AML-193 (cell line): ENCODE data around the gene PLCXD1.
"Not testable (repeated sequence)": the region's sequence is repeated elsewhere in the genome, so short reads cannot be mapped to it uniquely, and the experiment has no call there.

Experiments
- DNase-seq, 2 experiments: peaks; one replicate each; lab custom pipeline; 2025; lab: John Stamatoyannopoulos, UW

The PLCXD1 gene

DNA sequence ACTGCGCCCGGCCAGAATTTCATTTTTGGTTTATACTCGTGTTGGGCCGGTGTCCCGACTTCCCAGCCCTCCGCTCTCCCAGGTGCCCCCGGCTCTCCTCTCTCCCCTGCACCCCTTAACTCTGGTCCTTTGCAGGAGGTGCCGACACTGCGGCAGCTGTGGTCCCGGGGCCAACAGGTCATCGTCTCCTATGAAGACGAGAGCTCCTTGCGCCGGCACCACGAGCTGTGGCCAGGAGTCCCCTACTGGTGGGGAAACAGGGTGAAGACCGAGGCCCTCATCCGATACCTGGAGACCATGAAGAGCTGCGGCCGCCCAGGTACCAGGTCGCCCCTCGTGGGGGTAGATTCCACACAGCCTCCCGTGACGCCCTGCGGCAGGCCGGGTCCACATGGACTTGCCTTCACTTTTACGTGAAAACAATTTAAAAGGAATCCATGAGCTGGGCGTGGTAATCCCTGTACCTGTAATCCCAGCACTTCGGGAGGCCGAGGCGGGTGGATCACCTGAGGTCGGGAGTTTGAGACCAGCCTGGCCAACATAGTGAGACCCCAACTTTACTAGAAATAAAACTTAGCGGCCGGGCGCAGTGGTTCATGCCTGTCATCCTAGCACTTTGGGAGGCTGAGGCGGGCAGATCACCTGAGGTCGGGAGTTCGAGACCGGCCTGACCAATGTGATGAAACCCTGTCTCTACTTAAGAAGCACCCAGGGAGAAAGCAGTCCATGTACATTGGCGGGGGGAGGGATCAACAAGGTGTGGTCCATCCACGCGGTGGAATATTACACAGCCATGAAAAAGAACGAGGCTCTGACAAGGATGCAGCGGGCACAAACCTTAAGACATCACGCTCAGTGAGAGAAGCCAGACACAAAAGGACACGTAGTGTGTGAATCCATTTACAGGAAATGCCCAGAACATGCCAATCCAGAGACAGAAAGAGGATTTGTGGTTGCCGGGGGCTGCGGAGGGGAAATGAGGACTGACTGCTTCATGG is 12.0 kb downstream of the PLCXD1 start:
- DNase-seq, result no peak

DNA sequence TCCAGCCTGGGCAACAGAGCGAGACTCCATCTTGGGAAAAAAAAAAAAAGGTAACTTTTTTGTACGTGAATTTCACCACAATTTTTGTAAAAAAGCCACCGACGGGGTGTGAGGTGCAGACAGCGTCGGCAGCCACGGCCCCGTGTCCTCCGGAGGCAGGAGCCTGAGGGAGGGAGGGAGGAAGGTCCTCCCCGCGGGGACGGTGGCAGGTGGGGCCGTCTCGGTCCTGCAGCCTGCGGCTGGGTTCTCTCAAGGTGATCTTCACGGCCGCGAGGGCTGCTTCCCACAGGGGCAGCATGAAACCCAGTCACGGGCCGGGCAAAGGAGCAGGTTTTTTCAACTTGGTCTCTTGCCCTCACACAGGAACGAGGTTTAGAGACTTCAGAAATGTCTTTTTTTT is 14.0 kb downstream of the PLCXD1 start:
- DNase-seq, result no peak

GRCh38 chrX:298993-299392 is 17.8 kb downstream of the PLCXD1 start:
- DNase-seq, result no peak

GRCh38 chrX:300334-300733 is 19.2 kb downstream of the PLCXD1 start:
- no peak for DNase-seq

DNA sequence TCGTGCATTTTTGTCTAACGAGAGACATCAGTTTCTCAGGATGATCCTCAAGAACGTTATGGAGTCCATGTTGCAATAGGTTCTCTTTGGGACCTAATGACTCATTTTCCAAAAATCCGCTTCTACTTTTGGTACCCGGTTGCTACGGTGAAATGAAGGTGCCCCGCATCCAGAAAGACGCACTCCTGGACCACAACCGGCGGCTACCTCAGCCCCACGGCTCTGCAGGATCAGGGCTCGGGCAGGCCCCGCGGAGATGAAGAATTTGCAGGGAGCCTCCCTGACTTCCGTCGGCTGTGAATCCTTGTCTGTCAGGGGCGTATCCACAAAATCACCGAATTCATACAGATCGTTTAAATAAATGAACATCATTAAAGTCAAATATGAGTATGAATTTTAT is 21.8 kb downstream of the PLCXD1 start:
- DNase-seq, result no peak

DNA sequence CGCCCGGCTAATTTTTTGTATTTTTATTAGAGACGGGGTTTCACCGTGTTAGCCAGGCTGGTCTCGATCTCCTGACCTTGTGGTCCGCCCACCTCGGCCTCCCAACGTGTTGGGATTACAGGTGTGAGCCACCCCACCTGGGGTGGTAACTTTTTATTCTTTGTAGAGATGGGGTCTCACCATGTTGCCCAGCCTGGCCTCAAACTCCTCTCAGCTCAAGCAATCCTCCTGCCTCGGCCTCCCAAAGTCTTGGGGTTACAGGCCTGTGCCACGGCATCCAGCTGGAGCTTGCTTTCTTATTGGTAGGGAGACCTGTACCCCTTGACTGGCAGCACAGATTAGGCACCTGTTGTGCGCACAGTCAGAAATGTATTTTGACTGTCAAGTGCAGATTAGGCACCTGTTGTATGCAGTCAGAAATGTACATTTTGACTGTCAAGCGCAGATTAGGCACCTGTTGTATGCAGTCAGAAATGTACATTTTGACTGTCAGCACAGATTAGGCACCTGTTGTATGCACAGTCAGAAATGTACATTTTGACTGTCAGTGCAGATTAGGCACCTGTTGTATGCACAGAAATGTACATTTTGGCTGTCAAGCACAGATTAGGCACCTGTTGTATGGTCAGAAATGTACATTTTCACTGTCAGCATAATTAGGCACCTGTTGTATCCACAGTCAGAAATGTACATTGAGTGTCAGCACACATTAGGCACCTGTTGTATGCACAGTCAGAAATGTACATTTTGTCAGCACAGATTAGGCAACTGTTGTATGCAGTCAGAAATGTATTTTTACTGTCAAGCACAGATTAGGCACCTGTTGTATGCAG is 24.8 kb downstream of the PLCXD1 start:
- not testable (repeated sequence) for DNase-seq

- DNase-seq, result not testable (repeated sequence)
Measured at GRCh38 chrX:306614-307251, 25.6 kb downstream of the PLCXD1 start.

- no peak for DNase-seq
Measured at GRCh38 chrX:307261-308111, 26.3 kb downstream of the PLCXD1 start.

DNA sequence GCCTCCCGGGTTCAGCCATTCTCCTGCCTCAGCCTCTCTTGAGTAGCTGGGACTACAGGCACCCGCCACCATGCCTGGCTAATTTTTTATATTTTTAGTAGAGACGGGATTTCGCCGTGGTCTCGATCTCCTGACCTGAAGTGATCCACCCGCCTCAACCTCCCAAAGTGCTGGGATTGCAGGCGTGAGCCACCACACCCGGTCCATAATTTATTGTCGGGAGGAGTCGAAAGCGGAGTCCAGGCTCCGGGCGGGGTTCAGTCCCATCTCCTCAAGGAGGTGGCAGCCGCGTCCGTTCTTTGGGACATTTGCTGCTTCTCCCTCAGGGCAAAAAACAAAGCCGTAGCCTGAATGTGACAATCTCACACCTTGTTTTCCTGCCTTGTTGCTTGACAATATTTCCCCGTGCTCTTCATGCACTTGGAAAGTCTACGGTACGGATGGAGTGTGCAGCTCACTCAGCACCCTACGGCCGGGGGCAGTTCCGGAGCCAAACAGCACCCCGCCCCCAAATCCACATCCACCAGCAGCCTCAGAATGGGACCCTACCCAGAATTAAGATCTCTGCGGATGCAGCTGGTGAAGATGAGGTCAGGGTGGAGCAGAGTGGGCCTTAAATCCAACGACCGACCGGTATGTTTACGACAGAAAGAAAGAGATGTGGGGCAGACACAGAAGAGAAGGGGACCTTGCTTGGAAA is 27.8 kb downstream of the PLCXD1 start:
- DNase-seq, result no peak

- DNase-seq, result no peak
Measured at GRCh38 chrX:310621-311155, 29.5 kb downstream of the PLCXD1 start.

DNA sequence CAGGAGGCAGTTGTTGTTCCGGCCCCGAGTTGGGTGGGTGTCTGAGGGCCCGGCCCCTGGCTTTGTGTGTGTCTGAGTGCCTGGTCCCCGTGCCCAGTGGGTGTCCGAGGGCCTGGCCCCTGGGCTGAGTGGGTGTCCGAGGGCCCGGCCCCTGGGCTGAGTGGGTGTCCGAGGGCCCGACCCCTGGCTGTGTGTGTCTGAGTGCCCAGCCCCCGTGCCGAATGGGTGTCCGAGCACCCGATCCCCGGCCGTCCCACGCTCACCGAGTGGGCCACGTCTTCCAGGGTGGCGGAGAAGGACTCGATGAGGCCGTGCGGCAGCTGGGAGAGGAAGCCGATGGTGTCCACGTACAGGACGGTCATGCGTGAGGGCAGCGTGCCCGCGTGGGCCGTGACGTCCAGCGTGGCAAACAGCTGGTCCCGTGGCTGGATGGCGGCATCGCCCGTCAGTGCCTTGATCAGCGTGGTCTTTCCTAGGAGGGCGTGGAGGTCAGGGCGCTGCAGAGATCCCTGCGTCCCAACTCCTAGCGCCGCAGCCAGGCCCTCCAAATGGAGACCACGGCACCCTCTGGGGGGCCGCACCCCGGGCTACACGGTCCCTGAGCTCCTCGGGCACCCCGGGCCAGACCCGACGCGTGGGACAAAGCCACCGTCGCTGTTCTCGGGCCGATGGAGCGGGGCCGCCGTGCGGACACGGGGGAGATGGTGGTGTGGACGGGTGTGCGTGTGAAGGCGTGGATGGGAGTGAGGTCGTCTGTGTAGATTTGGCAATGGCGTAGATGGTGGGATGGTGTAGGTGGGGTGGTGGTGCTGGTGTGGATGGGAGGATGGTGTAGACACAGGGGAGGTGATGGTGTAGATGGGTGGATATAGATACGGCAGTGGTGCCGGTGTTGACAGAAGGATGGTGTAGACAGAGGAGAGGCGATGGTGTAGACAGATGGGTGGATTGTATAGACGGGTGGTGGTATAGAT is 30.3 kb downstream of the PLCXD1 start:
- DNase-seq, result no peak

DNA sequence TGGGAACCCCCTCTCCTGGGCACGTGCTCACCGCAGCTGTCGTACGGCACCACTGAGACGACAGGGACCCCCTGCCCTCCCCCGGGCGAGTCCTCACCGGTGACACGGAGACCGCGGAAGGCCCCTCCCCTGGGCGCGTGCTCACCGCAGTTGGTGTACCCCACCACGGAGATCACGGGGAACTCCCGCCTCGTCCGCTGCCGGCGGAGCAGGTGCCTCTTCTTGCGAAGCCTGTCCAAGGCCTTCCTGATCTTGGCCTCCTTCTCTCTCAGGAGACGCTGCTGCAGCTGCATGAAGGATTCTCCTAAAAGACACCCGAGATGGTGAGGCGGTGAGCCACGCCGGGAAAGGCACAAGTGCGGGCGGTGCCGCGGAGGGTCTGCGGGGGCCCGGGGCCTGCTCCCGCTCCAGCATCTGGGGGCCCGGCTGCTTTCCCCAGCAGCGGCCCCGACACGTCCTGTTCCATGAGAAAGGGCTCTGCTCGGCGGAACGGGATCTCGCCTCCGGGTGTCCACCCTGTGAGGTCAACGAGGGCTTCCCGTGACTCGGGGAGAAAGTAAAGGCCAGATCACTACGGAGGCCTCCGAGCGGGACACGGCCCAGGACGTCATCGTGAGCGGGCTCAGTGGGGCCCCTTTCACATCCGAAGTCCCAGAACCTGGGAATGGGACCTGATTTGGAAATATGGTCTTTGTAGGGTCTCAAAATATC is 31.6 kb downstream of the PLCXD1 start:
- no peak for DNase-seq

- no peak for DNase-seq
Measured at GRCh38 chrX:313546-313945, 32.4 kb downstream of the PLCXD1 start.

DNA sequence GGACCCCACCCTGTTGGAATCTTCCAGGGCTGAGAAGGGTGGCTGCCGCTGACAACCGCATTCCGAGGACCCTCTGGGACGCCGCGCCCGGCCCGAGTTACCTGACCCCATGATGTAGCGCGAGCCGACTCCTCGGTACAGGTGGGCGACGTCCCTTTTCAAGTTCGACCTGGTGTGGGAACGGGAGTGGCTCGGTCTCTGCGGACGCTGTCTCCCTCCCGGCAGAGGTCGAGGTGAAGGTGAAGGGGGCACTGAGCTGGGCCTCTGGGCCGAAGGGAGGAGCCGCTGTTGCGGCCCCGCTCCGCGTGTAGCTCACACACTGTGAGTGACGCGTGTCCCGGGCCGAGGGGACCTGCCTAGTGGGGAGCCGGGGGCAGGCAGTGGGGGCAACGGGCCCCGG is 32.9 kb downstream of the PLCXD1 start:
- DNase-seq, result no peak

GRCh38 chrX:314781-315595 is 33.8 kb downstream of the PLCXD1 start:
- DNase-seq, result no peak

DNA sequence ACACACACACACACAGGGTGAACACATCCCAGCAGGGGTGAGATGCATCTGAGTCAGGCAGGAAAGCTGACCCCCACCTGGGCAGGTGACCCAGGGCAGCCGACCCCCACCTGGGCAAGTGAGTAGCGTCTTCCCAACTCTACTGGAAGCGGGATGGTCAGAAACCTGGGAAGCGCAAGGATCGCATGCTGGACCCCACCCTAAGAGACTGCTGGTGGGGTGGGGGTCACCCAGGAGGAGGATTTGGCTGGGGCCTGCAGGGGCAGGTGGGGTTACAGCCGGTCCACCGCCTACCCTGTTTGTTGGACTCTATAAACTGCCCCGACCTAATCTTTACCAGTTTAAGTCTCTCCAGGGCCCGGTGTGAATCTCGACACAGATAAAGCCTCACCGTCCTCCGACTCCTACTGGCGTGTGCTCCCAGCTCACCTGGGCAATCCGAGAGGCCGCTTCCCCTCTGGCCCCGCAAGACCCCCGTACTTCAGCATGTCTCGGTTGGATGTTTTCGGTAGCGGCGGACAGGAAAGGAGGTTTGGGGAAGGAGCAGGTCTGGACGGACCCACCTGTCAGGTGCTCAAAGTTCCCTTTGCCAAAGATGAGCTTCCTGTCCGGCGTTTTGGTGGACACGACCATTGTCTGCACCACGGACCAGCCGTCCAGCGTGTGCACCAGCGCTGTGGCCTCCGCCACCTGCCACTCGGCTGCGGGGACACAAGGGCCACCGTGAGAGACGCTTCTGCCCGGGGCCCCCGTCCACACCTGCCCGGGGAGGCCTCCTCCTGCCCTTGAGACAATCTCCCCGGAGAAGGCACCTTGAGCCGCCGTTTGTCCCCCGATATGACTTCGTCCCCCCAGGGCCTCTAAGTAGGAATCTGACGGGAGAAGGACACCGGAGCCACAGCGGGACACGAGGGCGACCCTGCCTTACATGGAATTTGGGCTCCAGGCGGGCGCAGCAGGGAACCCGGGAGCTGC is 35.5 kb downstream of the PLCXD1 start:
- DNase-seq, result no peak
